HCT116 (cell line): ENCODE measurements around the gene ADIG.

ENCODE experiments used
- CTCF ChIP-seq, 3 experiments: fragments of 200-600 bp in 1 of 3; sonication (generic) in 1 of 3; IDR thresholded peaks in 2 of 3; conservative IDR thresholded peaks in 1 of 3; 2 replicates each; pipeline ENCODE4 v1.5.1; 2012 to 2017; ENCODE audit warnings: low read depth in 2 of 3, low read length in 2 of 3, antibody characterized with exemption in 1 of 3, borderline replicate concordance in 1 of 3, control low read depth in 1 of 3, mild to moderate bottlenecking in 1 of 3, mixed read lengths in 1 of 3, mixed run types in 1 of 3, moderate library complexity in 1 of 3; ENCODE audit not compliant: insufficient read depth in 1 of 3
- POLR2A ChIP-seq: IDR thresholded peaks from 2 replicates; pipeline ENCODE4 v1.7.0; 2011; ENCODE audit warnings: borderline replicate concordance; ENCODE audit not compliant: insufficient read depth, insufficient read length; ENCODE audit errors: extremely low read depth
- SP1 ChIP-seq: IDR thresholded peaks from 2 replicates; pipeline ENCODE4 v1.6.1; 2012; ENCODE audit warnings: low read depth
- ZNF274 ChIP-seq: fragments of 200-500 bp; sonication (Bioruptor generic); IDR thresholded peaks from 2 replicates; pipeline ENCODE4 v1.6.1; 2014; ENCODE audit warnings: mild to moderate bottlenecking, low read depth, low read length, inconsistent platforms

GRCh38 chr20:38534756-38535155 lies 46.2 kb upstream of the ADIG start:
- no peak for TF ChIP-seq ZNF274
- TF ChIP-seq POLR2A = no peak
- TF ChIP-seq SP1 = no peak
- TF ChIP-seq CTCF (IDR thresholded peaks at IDR 0.05 in 2 of 3, conservative IDR thresholded peaks at IDR 0.05 in 1 of 3; ENCODE audit: borderline replicate concordance in 1 of 3, insufficient read depth in 1 of 3, low read depth in 2 of 3, low read length in 2 of 3) = no peak
